SK-N-SH treated with all-trans-retinoic acid at 6 μM for 48 hours (cell line): ENCODE results near the gene GOLGA6L7.

Source experiments
- ATAC-seq: fragments of 200-7000 bp; cut with Tn5 transposase; 3 replicates; pipeline ENCODE4 v1.9.1; 2020; ENCODE audit warnings: mild to moderate bottlenecking, moderate library complexity
- ARNTL ChIP-seq: fragments of 450-650 bp; formaldehyde crosslinking; IDR thresholded peaks from 2 replicates; pipeline ENCODE4 v1.5.0; 2020; ENCODE audit warnings: low read depth, mild to moderate bottlenecking, moderate library complexity, borderline replicate concordance
- BACH2 ChIP-seq: fragments of 250-450 bp; sonication (Bioruptor Pico); IDR thresholded peaks from 2 replicates; pipeline ENCODE4 v1.9.0; 2021; ENCODE audit warnings: mild to moderate bottlenecking, borderline replicate concordance
- CREB5 ChIP-seq: fragments of 250-450 bp; sonication (Bioruptor Pico); IDR thresholded peaks from 2 replicates; pipeline ENCODE4 v1.5.1; 2020; ENCODE audit warnings: low read depth, mild to moderate bottlenecking, moderate library complexity
- CSRNP3 ChIP-seq: fragments of 250-450 bp; sonication (Bioruptor Pico); IDR thresholded peaks from 2 replicates; pipeline ENCODE4 v1.5.1; 2021; ENCODE audit warnings: mild to moderate bottlenecking, moderate library complexity
- ESRRG ChIP-seq: fragments of 250-450 bp; sonication (Bioruptor Pico); IDR thresholded peaks from 2 replicates; pipeline ENCODE4 v1.6.1; 2021; ENCODE audit warnings: mild to moderate bottlenecking
- GLIS3 ChIP-seq: fragments of 250-450 bp; sonication (Bioruptor Pico); IDR thresholded peaks from 2 replicates; pipeline ENCODE4 v1.5.0; 2020; ENCODE audit warnings: mild to moderate bottlenecking, moderate library complexity
- ISL1 ChIP-seq: fragments of 250-450 bp; sonication (Bioruptor Pico); IDR thresholded peaks from 2 replicates; pipeline ENCODE4 v2.1.2; 2022; ENCODE audit warnings: mild to moderate bottlenecking, moderate library complexity
- OSR1 ChIP-seq: fragments of 250-450 bp; sonication (Bioruptor Pico); IDR thresholded peaks from 2 replicates; pipeline ENCODE4 v1.8.0; 2022; ENCODE audit warnings: moderate library complexity, mild to moderate bottlenecking, inconsistent platforms
- PATZ1 ChIP-seq: fragments of 250-450 bp; sonication (Bioruptor Pico); IDR thresholded peaks from 2 replicates; pipeline ENCODE4 v1.8.0; 2020; ENCODE audit warnings: mild to moderate bottlenecking, moderate library complexity, borderline replicate concordance
- POU6F1 ChIP-seq: fragments of 250-450 bp; sonication (Bioruptor Pico); IDR thresholded peaks from 2 replicates; pipeline ENCODE4 v1.8.0; 2021; ENCODE audit warnings: low read depth, mild to moderate bottlenecking, moderate library complexity, borderline replicate concordance
- PPARA ChIP-seq: fragments of 250-450 bp; sonication (Bioruptor Pico); IDR thresholded peaks from 2 replicates; pipeline ENCODE4 v1.5.0; 2020; ENCODE audit warnings: mild to moderate bottlenecking, borderline replicate concordance
- RARB ChIP-seq: fragments of 250-450 bp; sonication (Bioruptor Pico); IDR thresholded peaks from 2 replicates; pipeline ENCODE4 v1.8.0; 2021; ENCODE audit warnings: mild to moderate bottlenecking, moderate library complexity
- SNAI2 ChIP-seq: fragments of 250-450 bp; sonication (Bioruptor Pico); IDR thresholded peaks from 2 replicates; pipeline ENCODE4 v1.5.0; 2020; ENCODE audit warnings: mild to moderate bottlenecking, moderate library complexity
- TCF4 ChIP-seq: fragments of 250-450 bp; sonication (Bioruptor Pico); IDR thresholded peaks from 2 replicates; pipeline ENCODE4 v1.8.0; 2021; ENCODE audit warnings: mild to moderate bottlenecking, moderate library complexity, borderline replicate concordance
- TSHZ2 ChIP-seq: fragments of 250-450 bp; sonication (Bioruptor Pico); IDR thresholded peaks from 2 replicates; pipeline ENCODE4 v1.5.0; 2020; ENCODE audit warnings: mild to moderate bottlenecking, moderate library complexity
- ZC3H10 ChIP-seq: fragments of 250-450 bp; sonication (Bioruptor Pico); IDR thresholded peaks from 2 replicates; pipeline ENCODE4 v1.5.1; 2021; ENCODE audit warnings: mild to moderate bottlenecking, moderate library complexity
- ZFP3 ChIP-seq: fragments of 250-450 bp; sonication (Bioruptor Pico); IDR thresholded peaks from 2 replicates; pipeline ENCODE4 v1.5.0; 2020; ENCODE audit warnings: mild to moderate bottlenecking, moderate library complexity
- ZNF565 ChIP-seq: fragments of 450-650 bp; formaldehyde crosslinking; conservative IDR thresholded peaks from 2 replicates; pipeline ENCODE4 v1.5.0; 2020; ENCODE audit warnings: low read depth, mild to moderate bottlenecking, moderate library complexity
- ZNF70 ChIP-seq: fragments of 450-650 bp; formaldehyde crosslinking; IDR thresholded peaks from 2 replicates; pipeline ENCODE4 v1.5.0; 2020; ENCODE audit warnings: mild to moderate bottlenecking, moderate library complexity
- ZNF8 ChIP-seq: fragments of 450-650 bp; formaldehyde crosslinking; IDR thresholded peaks from 2 replicates; pipeline ENCODE4 v1.5.0; 2020; ENCODE audit warnings: mild to moderate bottlenecking, moderate library complexity

The GOLGA6L7 gene

GRCh38 chr15:28885128-28885629 is 36.7 kb upstream of the GOLGA6L7 start:
- TF ChIP-seq TCF4 (CRISPR knock-in tag) (no peak), TSHZ2 (CRISPR knock-in tag) (no peak), CSRNP3 (CRISPR knock-in tag) (no peak), PATZ1 (CRISPR knock-in tag) (no peak), ZFP3 (no peak), ZNF565 (no peak), RARB (no peak), ARNTL (no peak), PPARA (no peak), SNAI2 (CRISPR knock-in tag) (no peak), POU6F1 (CRISPR knock-in tag) (no peak), ESRRG (CRISPR knock-in tag) (no peak), CREB5 (CRISPR knock-in tag) (no peak), ISL1 (CRISPR knock-in tag) (no peak), OSR1 (CRISPR knock-in tag) (no peak), ZNF8 (CRISPR knock-in tag) (no peak), GLIS3 (CRISPR knock-in tag) (no peak), BACH2 (no peak)
- TF ChIP-seq, all 23 proteins: peak for 0
- ATAC-seq: no peak

- TF ChIP-seq ZNF8 (CRISPR knock-in tag) (no peak), RARB (no peak)
- ATAC-seq: no peak
Observed at GRCh38 chr15:28884151-28884940, 35.9 kb upstream of the GOLGA6L7 start.

- ATAC-seq: no peak
- TF ChIP-seq TSHZ2 (CRISPR knock-in tag) (no peak), CSRNP3 (CRISPR knock-in tag) (no peak), ZC3H10 (CRISPR knock-in tag) (no peak), GLIS3 (CRISPR knock-in tag) (no peak), PPARA (no peak), OSR1 (CRISPR knock-in tag) (no peak), PATZ1 (CRISPR knock-in tag) (no peak), ZNF70 (CRISPR knock-in tag) (no peak)
Observed at GRCh38 chr15:28881600-28881999, 33.2 kb upstream of the GOLGA6L7 start.
